ENCODE data around the gene CARD14.
"Not testable (repeated sequence)": the region's sequence is repeated elsewhere in the genome, so short reads cannot be mapped to it uniquely, and the experiment has no call there.

CARD14 gene

GRCh38 chr17:80243526-80244433 is 74.0 kb downstream of the CARD14 start:
- no peak for DNase-seq
- H3K27me3 ChIP-seq (ENCODE audit: control insufficient read depth in 1 of 2, insufficient read depth in 1 of 2, low read length in 2 of 2), result no peaks in the 10 kb centered on the region
- no peak overlapping the region for H2AFZ ChIP-seq (ENCODE audit: low read depth, low read length)
- no peak overlapping the region for H3K4ac ChIP-seq (ENCODE audit: low read depth in 1 of 2, low read length in 2 of 2)
- no peak overlapping the region for H3K9ac ChIP-seq (ENCODE audit: low read length)
- peaks cover 8% of the 10 kb centered on the region for H3K4me1 ChIP-seq (ENCODE audit: control insufficient read depth, insufficient read depth, low read depth, low read length)
- no peak overlapping the region for H4K8ac ChIP-seq (ENCODE audit: low read length)
- H2AK5ac ChIP-seq (ENCODE audit: low read length, severe bottlenecking), result no peak overlapping the region
- 99% methylated on average over 26 of the region's 26 CpGs for whole genome bisulfite sequencing
- no peak overlapping the region for H3K4me2 ChIP-seq (ENCODE audit: low read length, poor library complexity, severe bottlenecking)
- no peak overlapping the region for H2BK120ac ChIP-seq (ENCODE audit: low read depth, low read length)
- no peak overlapping the region for H2BK5ac ChIP-seq (ENCODE audit: low read depth, low read length, poor library complexity, severe bottlenecking)
- H3K18ac ChIP-seq (ENCODE audit: low read depth in 1 of 2, low read length in 2 of 2), result no peak overlapping the region
- no peak overlapping the region for H2BK12ac ChIP-seq (ENCODE audit: low read length in 2 of 2)
- no peak overlapping the region for H2BK15ac ChIP-seq (ENCODE audit: low read depth, poor library complexity, severe bottlenecking)
- no peak overlapping the region for H4K91ac ChIP-seq (ENCODE audit: low read length)
- no peak overlapping the region for H3K27ac ChIP-seq (ENCODE audit: low read length, poor library complexity, severe bottlenecking)
- no peaks in the 10 kb centered on the region for H3K79me1 ChIP-seq (replicated peaks; ENCODE audit: low read length, poor library complexity, severe bottlenecking)
- no peak overlapping the region for H3K14ac ChIP-seq (ENCODE audit: low read length in 2 of 2)
- H3K23ac ChIP-seq (ENCODE audit: low read length in 2 of 2), result no peak overlapping the region
- H3K4me3 ChIP-seq (ENCODE audit: insufficient read depth in 1 of 2, low read depth in 1 of 2, low read length in 2 of 2), result no peak overlapping the region
- peaks cover 63 to 65% of the 10 kb centered on the region in 2 experiments for H3K36me3 ChIP-seq (ENCODE audit: control insufficient read depth in 1 of 2, insufficient read depth in 2 of 2, low read depth in 1 of 2, low read length in 2 of 2)
- no peaks in the 10 kb centered on the region for H3K9me3 ChIP-seq (ENCODE audit: control insufficient read depth, low read length)

DNA sequence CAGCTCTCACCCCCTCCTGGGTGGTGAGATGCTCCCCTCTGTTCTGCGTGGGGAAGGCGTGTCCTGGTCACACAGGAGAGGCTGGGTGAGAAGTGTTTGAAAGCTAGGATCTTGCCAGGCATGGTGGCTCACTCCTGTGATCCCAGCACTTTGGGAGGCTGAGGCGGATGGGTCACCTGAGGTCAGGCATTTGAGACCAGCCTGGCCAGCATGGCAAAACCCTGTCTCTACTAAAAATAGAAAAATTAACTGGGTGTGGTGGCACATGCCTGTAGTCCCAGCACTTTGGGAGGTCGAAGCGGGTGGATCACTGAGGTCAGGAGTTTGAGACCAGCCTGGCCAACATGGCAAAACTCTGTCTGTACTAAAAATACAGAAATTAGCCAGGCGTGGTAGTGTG is 74.6 kb downstream of the CARD14 start:
- not testable (repeated sequence) for H3K9me3 ChIP-seq (ENCODE audit: control insufficient read depth, low read length); H3K4me3 ChIP-seq (ENCODE audit: insufficient read depth in 1 of 2, low read depth in 1 of 2, low read length in 2 of 2); H3K27ac ChIP-seq (ENCODE audit: low read length, poor library complexity, severe bottlenecking); H3K4me2 ChIP-seq (ENCODE audit: low read length, poor library complexity, severe bottlenecking); H3K27me3 ChIP-seq (ENCODE audit: control insufficient read depth in 1 of 2, insufficient read depth in 1 of 2, low read length in 2 of 2); H3K14ac ChIP-seq (ENCODE audit: low read length in 2 of 2); H4K91ac ChIP-seq (ENCODE audit: low read length); H4K8ac ChIP-seq (ENCODE audit: low read length); H2BK12ac ChIP-seq (ENCODE audit: low read length in 2 of 2); H2BK15ac ChIP-seq (ENCODE audit: low read depth, poor library complexity, severe bottlenecking); H2BK120ac ChIP-seq (ENCODE audit: low read depth, low read length); H3K9ac ChIP-seq (ENCODE audit: low read length); H3K23ac ChIP-seq (ENCODE audit: low read length in 2 of 2); H2AK5ac ChIP-seq (ENCODE audit: low read length, severe bottlenecking); H3K18ac ChIP-seq (ENCODE audit: low read depth in 1 of 2, low read length in 2 of 2); H2BK5ac ChIP-seq (ENCODE audit: low read depth, low read length, poor library complexity, severe bottlenecking); H3K4me1 ChIP-seq (ENCODE audit: control insufficient read depth, insufficient read depth, low read depth, low read length); DNase-seq; H2AFZ ChIP-seq (ENCODE audit: low read depth, low read length); H3K79me1 ChIP-seq (replicated peaks; ENCODE audit: low read length, poor library complexity, severe bottlenecking); H3K4ac ChIP-seq (ENCODE audit: low read depth in 1 of 2, low read length in 2 of 2)
- 98% methylated on average over 5 of the region's 6 CpGs for WGBS
- peaks cover 70 to 72% of the 10 kb centered on the region in 2 experiments for H3K36me3 ChIP-seq (ENCODE audit: control insufficient read depth in 1 of 2, insufficient read depth in 2 of 2, low read depth in 1 of 2, low read length in 2 of 2)

- Histone ChIP-seq H3K14ac (ENCODE audit: low read length in 2 of 2) (no peak overlapping the region), H3K27me3 (ENCODE audit: control insufficient read depth in 1 of 2, insufficient read depth in 1 of 2, low read length in 2 of 2) (no peaks in the 10 kb centered on the region), H3K4ac (ENCODE audit: low read depth in 1 of 2, low read length in 2 of 2) (no peak overlapping the region), H3K4me3 (ENCODE audit: insufficient read depth in 1 of 2, low read depth in 1 of 2, low read length in 2 of 2) (no peak overlapping the region), H4K8ac (ENCODE audit: low read length) (no peak overlapping the region), H3K9me3 (ENCODE audit: control insufficient read depth, low read length) (no peaks in the 10 kb centered on the region), H3K23ac (ENCODE audit: low read length in 2 of 2) (no peak overlapping the region), H3K36me3 (ENCODE audit: control insufficient read depth in 1 of 2, insufficient read depth in 2 of 2, low read depth in 1 of 2, low read length in 2 of 2) (peaks cover 71 to 73% of the 10 kb centered on the region in 2 experiments), H2AFZ (ENCODE audit: low read depth, low read length) (no peak overlapping the region), H2BK15ac (ENCODE audit: low read depth, poor library complexity, severe bottlenecking) (no peak overlapping the region), H3K79me1 (replicated peaks; ENCODE audit: low read length, poor library complexity, severe bottlenecking) (no peaks in the 10 kb centered on the region), H2BK5ac (ENCODE audit: low read depth, low read length, poor library complexity, severe bottlenecking) (no peak overlapping the region), H3K4me1 (ENCODE audit: control insufficient read depth, insufficient read depth, low read depth, low read length) (peaks cover 8% of the 10 kb centered on the region), H2BK120ac (ENCODE audit: low read depth, low read length) (no peak overlapping the region), H4K91ac (ENCODE audit: low read length) (no peak overlapping the region), H3K27ac (ENCODE audit: low read length, poor library complexity, severe bottlenecking) (no peak overlapping the region), H3K9ac (ENCODE audit: low read length) (no peak overlapping the region), H2BK12ac (ENCODE audit: low read length in 2 of 2) (no peak overlapping the region), H2AK5ac (ENCODE audit: low read length, severe bottlenecking) (no peak overlapping the region), H3K4me2 (ENCODE audit: low read length, poor library complexity, severe bottlenecking) (no peak overlapping the region), H3K18ac (ENCODE audit: low read depth in 1 of 2, low read length in 2 of 2) (no peak overlapping the region)
- DNase-seq, result no peak
- 94% methylated on average over 22 of the region's 22 CpGs for WGBS
Observed at GRCh38 chr17:80244871-80245509, 75.2 kb downstream of the CARD14 start.

GRCh38 chr17:80245566-80246265 is 75.9 kb downstream of the CARD14 start:
- Histone ChIP-seq H2BK5ac (ENCODE audit: low read depth, low read length, poor library complexity, severe bottlenecking) (no peak overlapping the region), H2BK120ac (ENCODE audit: low read depth, low read length) (no peak overlapping the region), H2AK5ac (ENCODE audit: low read length, severe bottlenecking) (no peak overlapping the region), H3K14ac (ENCODE audit: low read length in 2 of 2) (no peak overlapping the region), H3K18ac (ENCODE audit: low read depth in 1 of 2, low read length in 2 of 2) (no peak overlapping the region), H2AFZ (ENCODE audit: low read depth, low read length) (no peak overlapping the region), H3K4me3 (ENCODE audit: insufficient read depth in 1 of 2, low read depth in 1 of 2, low read length in 2 of 2) (no peak overlapping the region), H4K8ac (ENCODE audit: low read length) (no peak overlapping the region), H3K4me1 (ENCODE audit: control insufficient read depth, insufficient read depth, low read depth, low read length) (peaks cover 8% of the 10 kb centered on the region), H3K4ac (ENCODE audit: low read depth in 1 of 2, low read length in 2 of 2) (no peak overlapping the region), H3K27me3 (ENCODE audit: control insufficient read depth in 1 of 2, insufficient read depth in 1 of 2, low read length in 2 of 2) (no peaks in the 10 kb centered on the region), H3K23ac (ENCODE audit: low read length in 2 of 2) (peak overlapping the region in 1 of 2 experiments; percentile 25), H2BK15ac (ENCODE audit: low read depth, poor library complexity, severe bottlenecking) (no peak overlapping the region), H3K79me1 (replicated peaks; ENCODE audit: low read length, poor library complexity, severe bottlenecking) (no peaks in the 10 kb centered on the region), H2BK12ac (ENCODE audit: low read length in 2 of 2) (no peak overlapping the region), H3K27ac (ENCODE audit: low read length, poor library complexity, severe bottlenecking) (no peak overlapping the region), H4K91ac (ENCODE audit: low read length) (no peak overlapping the region), H3K4me2 (ENCODE audit: low read length, poor library complexity, severe bottlenecking) (no peak overlapping the region), H3K9me3 (ENCODE audit: control insufficient read depth, low read length) (no peaks in the 10 kb centered on the region), H3K9ac (ENCODE audit: low read length) (no peak overlapping the region), H3K36me3 (ENCODE audit: control insufficient read depth in 1 of 2, insufficient read depth in 2 of 2, low read depth in 1 of 2, low read length in 2 of 2) (peaks cover 75 to 76% of the 10 kb centered on the region in 2 experiments)
- DNase-seq, result no peak
- 96% methylated on average over 26 of the region's 27 CpGs for WGBS
